GM19455 (cell line): ENCODE measurements around the gene PABPN1L.

Source experiments
- ATAC-seq: cut with Tn5 transposase; IDR thresholded peaks from one replicate; pipeline ENCODE4 v1.9.1; 2021; ENCODE audit not compliant: unreplicated experiment

The PABPN1L gene

DNA sequence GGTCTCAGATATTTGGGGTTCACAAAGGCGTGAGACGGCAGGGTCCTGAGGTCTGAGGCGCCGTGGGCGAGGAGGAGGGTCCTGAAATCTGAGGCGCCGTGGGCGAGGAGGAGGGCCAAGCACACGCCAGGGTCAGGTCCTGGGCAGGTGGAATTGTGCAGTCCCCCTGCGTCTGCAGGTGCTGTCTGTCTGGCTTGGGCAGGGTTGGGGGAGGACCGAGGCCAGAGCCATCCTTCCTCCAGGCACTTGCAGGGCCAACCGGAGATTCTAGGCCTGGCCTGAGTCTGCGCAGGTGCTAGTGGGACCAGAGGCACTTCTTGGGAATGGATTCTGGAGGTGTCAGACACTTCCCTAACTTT, 52.3 kb downstream of the PABPN1L start:
- ATAC-seq: no peak
